Loucy (cell line): ENCODE measurements around the gene LIG3.

ENCODE experiments used
- H2AFZ ChIP-seq: fragments of 200-600 bp; sonication (generic); 2 replicates; pipeline ENCODE4 v1.6.0; 2016; ENCODE audit warnings: antibody characterized with exemption, mild to moderate bottlenecking, low read length, moderate library complexity
- H3F3A ChIP-seq: fragments of 200-600 bp; 2 replicates; pipeline ENCODE4 v1.6.0; 2016; ENCODE audit warnings: antibody characterized with exemption, low read depth, mild to moderate bottlenecking
- H3K27me3 ChIP-seq: fragments of 200-600 bp; sonication (generic); 2 replicates; pipeline ENCODE4 v1.6.1; 2014; ENCODE audit warnings: low read length, mild to moderate bottlenecking; ENCODE audit not compliant: insufficient read depth, poor library complexity, severe bottlenecking
- H3K36me3 ChIP-seq: fragments of 200-600 bp; sonication (generic); 2 replicates; pipeline ENCODE4 v1.6.1; 2016; ENCODE audit warnings: low read length; ENCODE audit not compliant: insufficient read depth
- H3K4me1 ChIP-seq: fragments of 200-600 bp; sonication (generic); 2 replicates; pipeline ENCODE4 v1.5.1; 2014; ENCODE audit warnings: low read length, mild to moderate bottlenecking; ENCODE audit not compliant: insufficient read depth, poor library complexity, severe bottlenecking
- H3K4me2 ChIP-seq: fragments of 200-600 bp; sonication (generic); 2 replicates; pipeline ENCODE4 v1.6.0; 2014; ENCODE audit warnings: antibody characterized with exemption, low read length, low read depth, mild to moderate bottlenecking; ENCODE audit not compliant: poor library complexity, severe bottlenecking
- H3K4me3 ChIP-seq: fragments of 200-600 bp; sonication (generic); 2 replicates; pipeline ENCODE4 v1.5.1; 2014; ENCODE audit warnings: low read length, mild to moderate bottlenecking, mixed read lengths; ENCODE audit not compliant: poor library complexity, severe bottlenecking
- H3K79me2 ChIP-seq: fragments of 200-600 bp; sonication (generic); 2 replicates; pipeline ENCODE4 v1.6.1; 2014; ENCODE audit warnings: low read length; ENCODE audit not compliant: insufficient read depth
- H3K9ac ChIP-seq: fragments of 200-600 bp; sonication (generic); 2 replicates; pipeline ENCODE4 v1.6.0; 2014; ENCODE audit warnings: mild to moderate bottlenecking, low read depth, low read length, moderate library complexity; ENCODE audit not compliant: poor library complexity, severe bottlenecking
- H3K9me2 ChIP-seq: fragments of 200-600 bp; sonication (generic); replicated peaks from 2 replicates; pipeline ENCODE4 v1.6.1; 2016; ENCODE audit warnings: low read depth, low read length, mixed read lengths
- H3K9me3 ChIP-seq: fragments of 200-600 bp; sonication (generic); 2 replicates; pipeline ENCODE4 v1.6.1; 2014; ENCODE audit warnings: mild to moderate bottlenecking, antibody characterized with exemption, low read length, low read depth; ENCODE audit not compliant: insufficient read depth
- H4K20me1 ChIP-seq: fragments of 200-600 bp; sonication (generic); 2 replicates; pipeline ENCODE4 v1.6.0; 2014; ENCODE audit warnings: antibody characterized with exemption, low read length, mild to moderate bottlenecking; ENCODE audit not compliant: insufficient read depth, poor library complexity, severe bottlenecking
- EZH2phosphoT487 ChIP-seq: fragments of 200-600 bp; IDR thresholded peaks from 2 replicates; pipeline ENCODE4 v1.6.1; 2018; ENCODE audit warnings: antibody characterized with exemption, mild to moderate bottlenecking, moderate library complexity, borderline replicate concordance
- TF ChIP-seq, protein P1 (sequence below): fragments of 200-600 bp; sonication (generic); conservative IDR thresholded peaks from 2 replicates; pipeline ENCODE4 v1.5.1; 2014; ENCODE audit warnings: mild to moderate bottlenecking, antibody characterized with exemption, low read length

The LIG3 gene

DNA sequence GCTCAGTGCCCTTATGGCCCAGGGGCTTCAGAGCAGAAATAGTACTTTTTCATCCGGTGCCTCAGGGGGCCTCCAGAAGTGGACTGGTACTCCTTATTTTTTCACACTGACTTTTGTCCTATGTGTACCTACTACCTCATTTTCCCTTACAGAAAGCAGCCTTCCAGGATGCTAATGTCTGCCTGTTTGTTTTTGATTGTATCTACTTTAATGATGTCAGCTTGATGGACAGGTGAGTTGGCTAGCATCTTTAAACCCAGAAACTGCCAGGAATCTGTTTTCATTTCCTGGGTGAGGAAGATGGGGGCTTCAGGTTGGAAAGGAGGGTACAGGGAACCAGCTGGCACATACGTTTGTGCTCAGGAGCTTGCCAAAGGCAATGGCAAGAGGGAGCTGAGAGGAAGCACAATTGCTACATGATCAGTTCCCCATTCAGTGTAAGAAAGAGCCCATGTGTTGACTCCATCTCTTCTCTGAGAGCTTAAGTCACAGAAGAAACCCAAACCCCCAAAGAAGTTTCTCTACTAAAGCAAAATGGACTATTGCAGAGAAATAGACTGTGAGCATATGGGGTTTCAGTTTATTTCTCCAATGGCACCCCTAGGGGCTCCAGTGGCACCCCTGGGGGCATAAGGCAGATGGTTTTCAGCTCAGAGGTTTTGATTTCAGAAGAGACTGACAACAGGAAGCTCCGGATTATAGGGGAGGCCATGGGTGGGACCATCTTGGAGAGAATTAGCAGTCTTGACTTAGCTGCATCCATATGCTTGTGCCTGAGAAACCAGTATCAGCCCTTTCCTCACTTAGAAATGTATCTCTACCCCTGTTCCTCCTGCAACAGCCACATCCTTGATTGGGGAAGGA lies 16.3 kb downstream of the LIG3 start:
- no peaks in the 10 kb centered on the region for H3K79me2 ChIP-seq
- H3K4me2 ChIP-seq: no peak overlapping the region
- no peaks in the 10 kb centered on the region for H3K9me3 ChIP-seq
- H2AFZ ChIP-seq: no peak overlapping the region
- peaks cover 6% of the 10 kb centered on the region for H3K4me1 ChIP-seq
- no peak overlapping the region for H3K9ac ChIP-seq
- no peaks in the 10 kb centered on the region for H4K20me1 ChIP-seq
- H3K36me3 ChIP-seq: peaks cover 91% of the 10 kb centered on the region; the same call in 1 of the 2 replicates
- no peaks in the 10 kb centered on the region for H3K27me3 ChIP-seq
- H3F3A ChIP-seq: no peaks in the 10 kb centered on the region
- no peaks in the 10 kb centered on the region for H3K9me2 ChIP-seq
- TF ChIP-seq, protein P1, sequence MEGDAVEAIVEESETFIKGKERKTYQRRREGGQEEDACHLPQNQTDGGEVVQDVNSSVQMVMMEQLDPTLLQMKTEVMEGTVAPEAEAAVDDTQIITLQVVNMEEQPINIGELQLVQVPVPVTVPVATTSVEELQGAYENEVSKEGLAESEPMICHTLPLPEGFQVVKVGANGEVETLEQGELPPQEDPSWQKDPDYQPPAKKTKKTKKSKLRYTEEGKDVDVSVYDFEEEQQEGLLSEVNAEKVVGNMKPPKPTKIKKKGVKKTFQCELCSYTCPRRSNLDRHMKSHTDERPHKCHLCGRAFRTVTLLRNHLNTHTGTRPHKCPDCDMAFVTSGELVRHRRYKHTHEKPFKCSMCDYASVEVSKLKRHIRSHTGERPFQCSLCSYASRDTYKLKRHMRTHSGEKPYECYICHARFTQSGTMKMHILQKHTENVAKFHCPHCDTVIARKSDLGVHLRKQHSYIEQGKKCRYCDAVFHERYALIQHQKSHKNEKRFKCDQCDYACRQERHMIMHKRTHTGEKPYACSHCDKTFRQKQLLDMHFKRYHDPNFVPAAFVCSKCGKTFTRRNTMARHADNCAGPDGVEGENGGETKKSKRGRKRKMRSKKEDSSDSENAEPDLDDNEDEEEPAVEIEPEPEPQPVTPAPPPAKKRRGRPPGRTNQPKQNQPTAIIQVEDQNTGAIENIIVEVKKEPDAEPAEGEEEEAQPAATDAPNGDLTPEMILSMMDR: no peak
- TF ChIP-seq EZH2phosphoT487: no peak
- H3K4me3 ChIP-seq: no peak overlapping the region

DNA sequence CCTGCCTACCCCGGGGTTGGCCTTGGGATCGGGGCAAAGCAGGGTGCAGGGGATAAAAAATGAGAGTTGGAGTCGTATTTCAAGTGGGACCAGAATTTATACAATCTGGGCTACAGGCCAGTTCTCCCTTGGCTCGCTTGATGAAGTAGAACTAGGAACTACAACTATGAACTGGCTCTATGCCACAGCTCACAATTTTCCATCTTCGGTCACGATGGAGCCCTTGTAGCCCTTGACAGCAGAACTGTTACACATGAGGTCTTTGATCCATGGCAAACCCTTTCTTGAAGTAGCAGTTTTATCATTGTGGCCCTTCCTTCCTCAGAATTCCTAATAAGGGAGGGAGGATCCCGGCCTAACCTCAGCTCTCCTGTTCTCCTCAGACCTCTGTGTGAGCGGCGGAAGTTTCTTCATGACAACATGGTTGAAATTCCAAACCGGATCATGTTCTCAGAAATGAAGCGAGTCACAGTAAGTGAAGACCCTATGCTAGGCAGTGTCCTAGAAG lies 17.1 kb downstream of the LIG3 start:
- Histone ChIP-seq H3K79me2 (no peaks in the 10 kb centered on the region), H3F3A (no peaks in the 10 kb centered on the region), H3K4me2 (no peak overlapping the region), H3K4me3 (no peak overlapping the region), H3K9me2 (no peaks in the 10 kb centered on the region), H3K27me3 (no peaks in the 10 kb centered on the region), H2AFZ (no peak overlapping the region), H3K36me3 (peaks cover 91% of the 10 kb centered on the region; the same call in 1 of the 2 replicates), H3K4me1 (peaks cover 6% of the 10 kb centered on the region), H3K9ac (no peak overlapping the region), H3K9me3 (no peaks in the 10 kb centered on the region), H4K20me1 (no peaks in the 10 kb centered on the region)
- TF ChIP-seq EZH2phosphoT487: no peak
- TF ChIP-seq, protein P1: no peak

- H3K9ac ChIP-seq: no peak overlapping the region
- peaks cover 90% of the 10 kb centered on the region; the same call in 1 of the 2 replicates for H3K36me3 ChIP-seq
- H3K4me3 ChIP-seq: no peak overlapping the region
- TF ChIP-seq, protein P1: peak; percentile 88
- TF ChIP-seq EZH2phosphoT487: no peak
- no peaks in the 10 kb centered on the region for H3F3A ChIP-seq
- peaks cover 2% of the 10 kb centered on the region for H3K4me1 ChIP-seq
- no peaks in the 10 kb centered on the region for H3K27me3 ChIP-seq
- no peaks in the 10 kb centered on the region for H3K9me3 ChIP-seq
- H3K79me2 ChIP-seq: no peaks in the 10 kb centered on the region
- H3K4me2 ChIP-seq: no peak overlapping the region
- H2AFZ ChIP-seq: no peak overlapping the region
- H4K20me1 ChIP-seq: no peaks in the 10 kb centered on the region
- no peaks in the 10 kb centered on the region for H3K9me2 ChIP-seq
Measured at GRCh38 chr17:34998205-34998604, 17.9 kb downstream of the LIG3 start.
